HG03571 (cell line): ENCODE results near the gene SPAG17.

ENCODE experiments used
- ATAC-seq: cut with Tn5 transposase; IDR thresholded peaks from one replicate; pipeline ENCODE4 v1.9.1; 2021; ENCODE audit not compliant: unreplicated experiment

The SPAG17 gene

DNA sequence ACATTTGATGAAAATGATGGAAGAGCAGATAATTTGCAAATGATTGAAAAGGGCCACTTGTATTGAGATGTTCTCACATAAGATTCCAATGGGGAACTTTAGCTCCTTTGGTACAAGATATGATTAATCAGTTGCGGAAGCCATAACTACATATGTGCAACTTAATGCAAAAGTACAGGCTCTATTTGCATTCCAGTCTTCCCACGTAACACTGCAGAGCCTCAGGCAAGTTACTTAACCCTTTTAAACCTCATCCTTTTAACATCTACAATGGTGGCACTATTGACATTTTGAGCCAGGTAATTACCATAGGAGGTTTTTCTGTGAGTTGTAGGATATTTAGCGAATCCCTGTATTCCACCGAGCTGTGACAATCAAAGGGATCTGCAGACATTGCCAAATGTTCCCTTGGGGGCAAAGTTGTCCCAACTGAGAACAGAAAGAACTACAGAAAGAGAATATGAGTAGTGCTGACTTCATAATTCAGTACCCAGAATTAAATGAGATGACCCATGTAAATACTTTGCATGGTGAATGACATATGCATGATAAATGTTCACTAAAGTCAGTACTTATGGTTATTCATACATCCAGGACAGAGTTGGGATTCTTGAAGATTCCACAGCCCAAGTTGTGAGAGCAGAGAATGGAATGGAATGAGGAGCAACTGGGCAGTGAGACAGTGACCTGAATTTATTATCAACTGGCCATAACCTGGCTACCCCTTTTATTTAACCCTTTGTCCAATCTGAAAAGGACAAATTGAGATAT, 62.6 kb downstream of the SPAG17 start:
- no peak for ATAC-seq

DNA sequence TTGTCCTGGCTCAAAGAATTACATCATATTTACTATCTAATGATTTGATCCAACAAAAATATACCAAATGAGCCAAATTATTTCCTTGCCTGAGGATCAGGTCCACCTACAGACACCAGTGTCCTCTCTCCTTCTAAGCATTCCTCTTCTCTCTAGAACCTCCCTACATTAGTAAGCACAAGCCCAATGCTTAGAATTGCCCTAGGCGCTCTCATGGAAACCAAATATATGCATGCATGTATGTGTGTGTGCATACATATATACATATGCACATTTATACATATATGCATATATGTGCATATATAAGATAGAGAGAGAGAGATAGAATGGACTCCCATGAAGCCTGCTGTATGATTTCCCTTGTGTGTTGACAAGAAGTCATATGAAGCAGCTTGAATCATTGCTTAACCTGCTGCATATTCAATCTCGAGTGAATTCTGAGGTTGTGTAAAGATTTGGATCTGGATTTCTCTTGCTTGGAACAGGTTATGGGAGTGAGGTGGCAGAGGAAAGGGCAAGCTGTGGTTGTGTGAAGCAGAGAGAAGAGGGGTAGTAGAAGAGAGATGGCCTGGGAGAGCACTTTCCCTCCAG, 66.1 kb downstream of the SPAG17 start:
- no peak for ATAC-seq

DNA sequence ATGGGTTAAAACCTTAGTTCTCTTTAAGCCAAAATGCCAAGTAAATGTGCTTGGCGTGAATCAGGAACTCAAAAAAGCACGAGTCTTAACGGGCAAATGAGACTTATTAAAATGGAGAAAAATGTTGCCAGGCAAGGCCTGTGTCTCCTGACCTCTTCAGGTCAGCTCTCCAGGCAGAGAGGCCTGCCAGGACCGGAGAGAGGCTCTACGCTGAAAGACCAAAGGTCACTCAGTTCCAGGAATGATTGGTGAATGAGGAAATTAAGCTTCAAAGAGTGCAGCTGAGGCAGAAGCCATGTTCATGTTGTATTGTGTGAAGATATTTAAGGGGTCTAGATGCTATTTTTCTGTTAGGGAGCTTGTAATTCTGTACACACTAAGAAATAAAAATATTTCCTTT, 66.6 kb downstream of the SPAG17 start:
- no peak for ATAC-seq

DNA sequence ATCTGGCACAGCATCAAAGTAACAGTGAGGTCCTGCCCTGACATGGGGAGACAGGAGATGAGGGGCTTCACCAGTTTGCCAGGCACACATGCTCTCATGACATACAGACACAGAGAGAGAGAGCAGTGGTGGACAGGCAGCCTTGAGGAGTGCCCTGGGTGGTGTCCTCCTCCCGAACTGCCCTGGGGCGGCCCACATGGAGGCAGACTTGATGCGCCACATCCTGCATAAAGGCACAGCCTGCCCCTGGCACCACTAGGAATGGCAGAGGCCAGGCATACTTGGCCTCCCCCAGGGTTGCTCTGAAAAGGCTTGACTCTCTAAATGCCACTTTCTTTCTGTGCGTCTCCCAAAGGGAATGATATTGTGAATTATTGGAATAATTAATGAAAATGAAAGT, 67.5 kb downstream of the SPAG17 start:
- ATAC-seq = no peak

DNA sequence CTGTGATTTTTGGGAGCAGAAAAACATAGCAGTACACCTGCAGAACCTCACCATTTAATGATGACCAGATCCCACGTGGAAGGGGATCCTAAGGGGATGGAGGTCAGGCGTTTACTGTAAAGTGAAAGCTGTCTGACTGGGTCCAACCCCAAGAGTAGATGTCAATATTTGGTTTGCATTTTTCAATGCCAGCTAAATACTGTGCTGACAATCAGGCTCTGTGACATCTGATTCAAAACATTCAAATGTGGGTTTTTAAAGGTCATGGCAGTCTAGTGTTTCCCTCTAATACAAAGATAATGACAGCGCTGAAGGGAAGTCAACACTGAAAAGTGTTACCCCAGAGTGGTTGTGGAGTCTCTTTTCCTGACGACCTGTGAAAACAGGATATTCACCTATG, 68.1 kb downstream of the SPAG17 start:
- no peak for ATAC-seq

DNA sequence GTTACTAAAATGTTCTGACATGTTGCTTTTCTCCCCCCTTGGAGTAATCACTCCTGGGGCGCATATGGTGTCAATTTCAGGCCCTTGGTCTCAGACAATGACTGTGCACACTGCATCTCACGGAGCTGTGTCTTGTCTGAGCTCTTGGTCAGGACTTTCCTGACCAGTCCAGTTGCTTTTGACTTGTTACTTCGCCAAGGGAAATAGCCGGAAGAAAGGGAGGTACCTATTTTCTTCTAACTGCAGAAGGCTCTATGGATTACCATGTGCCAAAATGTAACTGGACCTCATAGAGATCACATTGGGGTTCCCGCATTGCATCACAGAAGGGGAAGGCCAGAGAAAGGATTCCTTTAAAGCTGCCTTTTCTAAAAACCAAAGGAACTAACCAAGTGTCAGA, 68.6 kb downstream of the SPAG17 start:
- ATAC-seq = no peak

DNA sequence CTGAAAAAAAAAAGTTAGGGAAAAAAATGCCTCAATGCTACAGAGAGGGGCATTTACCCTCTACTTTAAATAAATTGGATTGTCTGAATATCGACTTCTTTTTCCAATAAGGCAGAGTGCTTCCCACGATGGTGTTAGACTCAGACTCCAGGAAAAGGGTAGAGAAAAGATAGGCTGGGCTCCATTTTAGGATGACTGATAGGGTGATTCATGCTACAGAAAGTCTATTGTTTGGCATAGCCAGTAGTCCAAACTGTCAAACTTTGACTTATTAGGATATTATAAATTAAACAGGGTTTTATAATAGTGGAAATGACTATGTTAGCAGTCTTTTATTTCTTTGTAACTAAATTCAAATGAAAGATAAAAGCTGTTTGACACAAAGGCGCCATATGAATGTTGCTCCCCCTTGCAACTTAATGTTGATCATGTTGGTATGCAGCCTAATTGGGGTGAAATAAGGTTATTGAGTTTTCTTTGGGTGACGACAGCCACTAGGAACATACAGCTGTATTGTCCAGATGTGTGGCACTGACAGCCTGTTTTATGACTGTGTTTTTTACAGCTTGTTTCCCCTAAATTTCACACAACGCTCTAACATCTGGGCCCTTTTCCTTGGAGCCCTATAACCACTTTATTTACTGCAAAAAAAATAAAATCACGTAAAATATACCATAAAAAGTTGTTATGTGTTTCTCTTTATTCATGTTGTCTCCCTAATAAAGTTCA, 69.3 kb downstream of the SPAG17 start:
- no peak for ATAC-seq

DNA sequence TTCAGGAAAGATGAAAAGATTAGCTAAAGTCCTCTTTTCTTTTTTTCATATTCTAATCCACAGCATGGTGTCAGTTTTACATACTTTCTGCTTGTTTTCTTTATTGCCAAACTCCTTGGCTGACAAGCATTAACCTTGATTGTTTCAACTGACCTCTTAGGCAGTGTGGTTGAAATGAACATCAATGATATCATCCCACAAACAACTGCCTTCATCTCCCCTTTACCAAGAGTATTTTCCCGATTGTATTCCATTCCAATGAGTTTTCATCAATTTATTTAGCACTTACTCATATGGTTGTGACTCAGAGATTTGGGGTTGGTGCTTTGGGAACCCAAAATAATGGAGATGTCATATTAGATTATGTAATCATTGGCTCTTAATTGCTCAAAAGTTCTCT, 71.8 kb downstream of the SPAG17 start:
- no peak for ATAC-seq

DNA sequence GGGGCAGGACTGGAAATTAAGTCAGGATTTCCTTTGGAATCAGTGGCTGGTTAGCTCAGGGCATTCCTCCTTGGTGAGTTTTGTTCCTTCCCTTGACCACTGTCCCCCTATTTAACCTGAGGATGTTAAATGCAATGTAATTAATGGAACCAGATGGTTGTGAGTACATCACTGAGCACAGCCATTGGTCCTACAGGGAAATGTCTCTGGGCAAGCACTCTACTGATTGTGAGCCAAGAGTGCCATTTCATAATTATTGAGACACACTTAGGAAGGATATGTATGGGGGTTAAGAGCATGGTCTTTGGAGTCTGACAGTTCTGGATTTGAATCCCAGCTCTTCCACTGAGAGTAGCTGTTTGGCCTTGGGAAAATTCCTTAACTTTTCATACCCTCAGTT, 74.4 kb downstream of the SPAG17 start:
- ATAC-seq = no peak

DNA sequence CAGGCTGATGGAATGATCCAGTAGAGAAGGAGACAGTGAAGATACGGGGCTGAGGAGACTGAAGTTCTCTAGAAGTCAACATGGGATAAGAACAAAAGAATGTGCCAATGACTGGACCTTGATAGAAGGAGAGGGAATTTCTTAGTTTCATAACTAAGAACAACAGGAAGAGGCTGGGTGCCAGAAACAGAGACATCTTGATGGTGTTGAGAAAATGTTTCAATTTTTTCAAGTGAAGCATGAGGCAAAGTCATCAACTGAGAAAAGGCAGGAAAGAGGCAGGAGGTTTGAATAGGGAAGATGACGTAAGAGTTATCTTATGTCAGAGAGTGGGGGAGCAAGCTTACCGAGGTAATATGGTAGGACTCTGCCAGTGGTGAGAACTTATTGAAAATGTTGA, 80.1 kb downstream of the SPAG17 start:
- ATAC-seq = no peak

DNA sequence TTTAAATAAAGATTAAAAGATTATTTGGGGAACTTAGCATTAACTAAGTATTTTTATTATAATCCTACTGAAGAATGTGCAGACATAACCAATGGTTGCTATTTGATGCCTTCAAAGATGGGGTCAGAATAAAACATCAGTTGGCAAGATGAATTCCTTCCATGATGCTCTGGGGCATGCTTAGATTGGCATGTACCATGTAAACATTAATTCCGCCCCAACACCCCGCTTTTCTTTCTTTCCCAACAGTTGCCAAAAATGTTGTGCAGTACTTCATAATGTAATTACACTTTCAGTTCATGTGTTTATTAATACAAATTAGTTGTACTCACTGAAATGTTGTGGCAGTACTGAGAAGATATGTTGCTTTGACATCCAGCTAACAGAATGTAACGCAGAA, 82.6 kb downstream of the SPAG17 start:
- no peak for ATAC-seq

DNA sequence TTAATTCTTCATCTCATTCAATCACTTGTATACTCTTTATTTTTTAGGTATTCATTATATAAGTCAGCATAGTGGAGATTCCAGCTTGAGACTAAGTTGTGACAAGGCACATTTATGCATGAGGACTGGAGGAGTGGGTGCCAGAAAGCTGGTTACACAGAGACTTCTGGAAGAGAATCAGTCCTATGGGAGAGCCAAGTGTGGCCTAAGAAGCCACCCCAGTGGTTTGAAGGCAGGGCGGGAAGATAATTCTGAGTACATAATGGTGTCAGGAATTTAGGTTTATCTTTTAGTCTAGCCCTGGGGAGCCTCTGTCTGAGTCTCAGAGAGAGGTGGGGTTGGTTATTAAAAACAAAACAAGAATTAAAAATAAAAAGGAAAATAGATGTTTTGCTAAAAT, 83.0 kb downstream of the SPAG17 start:
- no peak for ATAC-seq

DNA sequence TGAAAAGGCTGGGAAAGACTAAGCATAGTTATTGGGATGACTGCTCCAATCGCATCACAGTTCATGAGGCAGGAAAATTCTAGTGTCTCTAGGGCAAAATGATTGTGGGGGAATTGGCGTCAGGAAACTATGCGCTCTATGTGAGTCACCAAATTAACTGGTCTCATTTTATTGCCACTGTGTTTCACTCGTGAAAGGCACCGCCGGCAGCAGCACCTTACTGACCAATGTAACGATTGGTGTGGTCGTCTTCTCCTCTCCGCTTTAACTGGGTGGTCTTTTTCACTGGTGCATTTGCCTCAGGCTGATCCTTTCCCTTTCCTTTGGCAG, 83.5 kb downstream of the SPAG17 start:
- ATAC-seq = no peak

DNA sequence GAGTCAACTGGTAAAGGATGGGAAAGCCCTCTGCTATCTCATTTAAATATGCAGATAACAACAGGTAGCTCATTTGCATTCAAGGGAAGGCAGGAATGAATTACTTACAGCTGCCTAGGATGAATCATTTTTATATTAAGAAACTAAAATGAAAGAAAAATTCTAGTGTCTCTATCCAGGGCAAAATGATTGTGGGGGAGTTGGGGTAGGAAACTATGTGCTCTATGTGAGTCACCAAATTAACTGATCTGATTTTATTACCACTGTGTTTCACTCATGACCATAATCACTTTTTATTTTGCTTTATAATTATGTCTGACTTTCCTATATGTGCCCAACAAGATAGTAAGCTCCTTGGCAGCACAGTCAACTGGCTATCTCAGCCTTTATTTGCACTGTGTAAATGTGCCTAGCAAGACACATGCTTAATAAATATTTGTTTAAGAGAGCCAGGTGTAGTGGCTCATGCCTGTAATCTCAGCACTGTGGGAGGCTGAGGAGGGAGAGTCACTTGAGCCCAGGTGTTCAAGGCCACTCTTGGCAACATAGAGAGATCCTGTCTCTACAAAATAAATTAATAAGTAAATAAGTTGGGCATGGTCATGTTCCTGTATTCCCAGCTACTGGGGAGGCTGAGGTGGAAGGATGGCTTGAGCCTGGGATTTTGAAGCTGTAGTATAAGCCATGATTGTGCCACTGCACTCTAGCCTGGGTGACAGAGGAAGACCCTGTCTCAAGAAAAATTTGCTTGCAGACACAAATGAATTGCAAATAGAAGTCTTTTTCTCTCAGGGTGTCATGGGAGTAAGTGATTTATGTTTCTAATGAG, 84.1 kb downstream of the SPAG17 start:
- no peak for ATAC-seq

DNA sequence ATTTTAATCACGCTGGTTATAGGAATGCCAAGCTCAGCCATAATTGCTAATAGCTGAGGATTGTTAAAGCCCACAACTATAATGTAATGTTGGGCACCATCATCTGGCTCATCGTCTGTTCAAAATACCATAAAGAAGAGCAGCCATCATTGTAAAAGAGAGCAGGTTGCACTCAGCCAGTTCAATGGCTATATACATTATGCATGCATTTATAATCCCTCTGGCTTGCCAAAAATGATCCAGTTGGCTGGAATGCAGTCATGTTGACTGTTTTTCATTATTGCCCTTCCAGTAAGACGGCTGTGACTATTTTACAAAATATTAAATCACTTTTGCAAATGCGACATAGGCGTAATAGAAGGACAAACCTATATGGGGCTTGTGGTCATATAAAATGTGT, 85.3 kb downstream of the SPAG17 start:
- no peak for ATAC-seq

DNA sequence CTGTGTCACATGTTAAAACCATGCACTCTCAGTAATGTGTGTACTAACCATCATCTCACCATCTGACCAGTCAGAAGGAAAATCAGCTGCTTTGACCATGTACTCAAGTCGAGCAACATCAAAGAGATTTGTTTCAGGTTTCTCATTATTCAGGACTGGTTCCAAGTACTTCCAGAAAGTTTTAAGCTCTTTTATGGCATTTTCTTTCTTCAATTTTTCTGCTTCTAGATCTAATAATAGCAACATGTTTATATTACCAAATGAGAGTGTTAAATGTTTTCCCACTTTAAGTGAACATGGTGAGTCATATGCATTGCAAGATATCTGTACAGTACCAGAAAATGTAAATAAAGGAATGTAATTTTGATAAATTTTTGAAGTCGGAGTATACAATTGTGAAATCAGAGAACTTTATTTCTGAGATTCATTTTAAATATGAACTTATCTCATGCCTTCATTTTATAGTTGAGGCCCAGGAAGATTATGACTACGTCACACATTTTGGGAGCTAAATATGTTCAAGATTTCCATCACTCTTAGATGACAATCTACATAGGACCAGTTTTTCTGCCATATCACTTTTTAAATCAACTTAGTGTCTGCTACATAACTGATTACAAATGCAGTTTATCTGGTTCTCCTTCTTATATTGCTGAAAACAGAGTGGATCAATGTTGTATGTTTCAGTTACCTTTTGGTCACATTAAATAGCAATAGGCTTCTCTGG, 87.2 kb downstream of the SPAG17 start:
- ATAC-seq = no peak

DNA sequence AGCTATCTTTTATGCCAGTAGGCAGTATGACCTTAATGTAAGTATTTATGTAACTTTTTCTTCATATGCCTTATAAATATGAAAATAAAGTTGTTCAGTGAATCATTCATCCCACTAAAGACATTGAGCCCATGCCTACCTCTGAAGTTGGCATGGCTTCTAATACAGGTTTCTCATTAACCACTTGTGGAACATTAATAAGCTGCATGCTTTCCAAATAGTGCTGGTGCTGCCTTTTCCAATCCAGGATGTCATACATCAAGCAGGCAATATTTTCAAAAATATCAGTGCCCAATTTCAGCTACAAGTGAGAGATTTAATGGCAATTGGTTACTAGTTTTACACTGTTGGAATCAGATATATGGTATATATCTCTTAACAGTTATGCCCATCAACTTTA, 92.0 kb downstream of the SPAG17 start:
- no peak for ATAC-seq

DNA sequence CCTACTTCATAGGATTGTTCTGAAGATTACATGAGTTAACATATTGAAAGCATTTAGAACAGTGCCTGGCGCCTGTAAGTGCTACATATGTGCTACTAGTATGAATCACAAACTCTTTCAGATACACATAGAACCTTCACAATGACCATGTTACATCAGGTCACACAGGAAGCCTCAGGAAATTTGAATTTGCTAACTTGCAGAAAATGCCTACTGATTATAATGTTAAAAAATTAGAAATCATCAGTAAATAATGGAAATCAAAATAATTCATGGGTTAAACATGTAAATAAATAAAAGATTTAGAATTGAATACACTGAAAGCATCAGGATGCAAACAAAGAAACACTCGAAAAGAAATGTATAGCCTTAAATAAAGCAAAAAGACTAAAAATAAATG, 94.9 kb downstream of the SPAG17 start:
- no peak for ATAC-seq

DNA sequence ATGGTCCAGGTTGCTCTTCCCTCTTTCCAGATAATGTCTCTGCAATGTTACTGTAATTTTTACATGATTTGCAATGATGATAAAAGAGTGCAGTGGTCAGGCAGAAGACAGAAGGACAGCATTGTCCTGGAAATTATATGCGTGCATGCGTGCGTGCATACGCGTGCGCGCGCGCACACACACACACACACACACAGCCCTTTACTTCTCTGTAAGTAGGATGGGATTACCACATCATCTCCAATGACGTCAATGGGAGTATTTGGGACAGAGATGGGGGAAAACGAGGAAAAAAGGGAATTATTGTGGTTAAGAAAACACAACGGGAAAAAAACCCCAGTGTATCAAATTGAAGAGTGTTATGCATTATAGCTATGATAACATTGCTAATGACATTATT, 99.7 kb downstream of the SPAG17 start:
- ATAC-seq = no peak

DNA sequence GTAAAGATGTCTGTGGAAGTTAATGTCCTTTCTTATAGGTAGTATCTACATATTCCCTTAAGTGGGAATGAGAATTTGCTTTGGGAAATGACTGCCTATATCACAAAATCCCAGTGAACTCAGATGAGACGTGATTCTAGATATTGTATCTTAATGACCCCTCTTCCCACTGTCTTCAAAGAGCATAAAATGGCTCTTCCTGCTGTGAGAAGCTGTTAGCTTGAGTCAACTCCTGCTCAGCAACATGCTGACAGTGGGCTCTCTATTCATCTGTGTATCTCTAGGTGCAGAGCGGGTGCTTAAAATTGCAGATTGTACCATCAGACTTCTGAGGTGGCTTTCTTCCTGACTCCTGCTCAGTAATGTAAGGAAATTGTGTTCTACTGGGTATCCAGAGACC, 100.6 kb downstream of the SPAG17 start:
- no peak for ATAC-seq

DNA sequence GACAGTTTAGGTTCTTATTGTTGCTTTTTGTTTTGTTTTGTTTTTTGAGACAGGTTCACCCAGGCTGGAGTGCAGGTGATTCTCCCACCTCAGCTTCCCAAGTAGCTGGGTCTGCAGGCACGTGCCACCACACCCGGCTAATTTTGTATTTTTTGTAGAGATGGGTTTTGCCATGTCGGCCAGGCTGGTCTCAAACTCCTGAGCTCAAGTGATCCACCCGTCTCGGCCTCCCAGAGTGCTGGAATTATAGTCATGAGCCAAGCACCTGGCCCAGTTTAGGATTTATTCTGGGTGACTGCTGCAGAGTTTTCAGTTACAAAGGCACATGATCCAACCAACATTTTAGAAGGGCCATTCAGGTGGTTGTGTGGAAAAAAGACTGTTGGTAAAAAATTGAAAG, 102.0 kb downstream of the SPAG17 start:
- ATAC-seq = no peak
